Thoracic aorta (tissue), 2 donors: ENCODE data around the gene MON1B. TPM values are rescaled to one million over a fixed set of nuclear protein-coding genes. Genes with fewer than 3 reads are reported as not detected.
"Not testable (repeated sequence)": the region's sequence is repeated elsewhere in the genome, so short reads cannot be mapped to it uniquely, and the experiment has no call there.

Source experiments
- ATAC-seq: fragments of 150-250 bp; one replicate; pipeline ENCODE4 v1.8.0; 2017; ENCODE audit warnings: low read depth; ENCODE audit not compliant: insufficient number of reproducible peaks, low FRiP score
- DNase-seq: peaks from one replicate; pipeline ENCODE4 v3.0.0-alpha.2; 2020; ENCODE audit warnings: low spot score
- H3K27ac ChIP-seq, 2 donors: fragments of 200-600 bp; sonication (generic); 1 replicate in 1 of 2; 2 replicates in 1 of 2; pipeline ENCODE4 v1.5.1; 2016; ENCODE audit warnings: mild to moderate bottlenecking in 2 of 2, moderate library complexity in 2 of 2
- H3K27me3 ChIP-seq: fragments of 200-600 bp; sonication (generic); replicated peaks from 2 replicates; pipeline ENCODE4 v1.6.0; 2016; ENCODE audit warnings: mild to moderate bottlenecking; ENCODE audit not compliant: insufficient read depth
- H3K36me3 ChIP-seq: fragments of 200-600 bp; sonication (generic); one replicate; pipeline ENCODE4 v1.5.1; 2016
- H3K4me1 ChIP-seq, 2 donors: fragments of 200-600 bp; sonication (generic); 1 replicate in 1 of 2; 2 replicates in 1 of 2; pipeline versions ENCODE4 v1.5.1 to v1.6.0; 2016; ENCODE audit warnings: low read depth in 2 of 2, mild to moderate bottlenecking in 1 of 2; ENCODE audit not compliant: control insufficient read depth in 1 of 2
- H3K4me3 ChIP-seq: fragments of 200-600 bp; sonication (generic); 2 replicates; pipeline ENCODE4 v1.5.1; 2016; ENCODE audit warnings: mild to moderate bottlenecking
- H3K9me3 ChIP-seq: fragments of 200-600 bp; sonication (generic); 2 replicates; pipeline ENCODE4 v1.5.1; 2016
- CTCF ChIP-seq: fragments of 200-600 bp; sonication (generic); IDR thresholded peaks from one replicate; pipeline ENCODE4 v1.5.1; 2019; ENCODE audit warnings: antibody characterized with exemption
- total RNA-seq, 2 donors: library from RNA; depleted of rRNA; stranded (reverse); fragments of >200 nt; gene quantifications; one replicate each; pipeline versions ENCODE4 v1.1.0 to v1.2.3, GENCODE V29; 2016

The MON1B gene
- total RNA-seq, 2 donors from 2014 or later, result 21.8 to 42.5 TPM

- no peaks in the 10 kb centered on the region for H3K9me3 ChIP-seq
- no peaks in the 10 kb centered on the region for H3K36me3 ChIP-seq
- H3K27ac ChIP-seq, result no peak overlapping the region
- H3K4me3 ChIP-seq, result no peak overlapping the region
- TF ChIP-seq CTCF, result no peak
- no peaks in the 10 kb centered on the region for H3K4me1 ChIP-seq
- no peak for ATAC-seq
- no peak for DNase-seq
- no peaks in the 10 kb centered on the region for H3K27me3 ChIP-seq
Measured at GRCh38 chr16:77238593-77238992, 47.6 kb downstream of the MON1B start.

GRCh38 chr16:77242471-77242870 lies 51.5 kb downstream of the MON1B start:
- H3K4me3 ChIP-seq, H3K9me3 ChIP-seq, H3K27me3 ChIP-seq, ATAC-seq, H3K36me3 ChIP-seq, DNase-seq, H3K4me1 ChIP-seq, H3K27ac ChIP-seq: not testable (repeated sequence)

GRCh38 chr16:77246150-77246549 lies 55.2 kb downstream of the MON1B start:
- Histone ChIP-seq H3K27me3 (no peaks in the 10 kb centered on the region), H3K27ac (no peak overlapping the region), H3K36me3 (no peaks in the 10 kb centered on the region), H3K4me1 (no peaks in the 10 kb centered on the region), H3K9me3 (no peaks in the 10 kb centered on the region), H3K4me3 (no peak overlapping the region)
- TF ChIP-seq CTCF, result no peak
- no peak for DNase-seq
- no peak for ATAC-seq

- DNase-seq, result no peak
- no peak for ATAC-seq
- no peak overlapping the region for H3K4me3 ChIP-seq
- no peaks in the 10 kb centered on the region for H3K27me3 ChIP-seq
- H3K36me3 ChIP-seq, result no peaks in the 10 kb centered on the region
- no peaks in the 10 kb centered on the region for H3K9me3 ChIP-seq
- no peak overlapping the region for H3K27ac ChIP-seq
- H3K4me1 ChIP-seq, result no peaks in the 10 kb centered on the region
- TF ChIP-seq CTCF, result no peak
Measured at GRCh38 chr16:77250400-77250799, 59.4 kb downstream of the MON1B start.

Other genes starting within 250 kb of the MON1B start
- gene SYCE1L, start 8.2 kb downstream of the MON1B start, total RNA-seq, result under 1 TPM in 1 of 2 donors, not detected in 1; 0.81 TPM
- under 1 TPM in 1 of 2 donors, not detected in 1; 0.14 TPM for gene ADAMTS18, start 243.8 kb downstream of the MON1B start, total RNA-seq